Smooth muscle cell (in vitro differentiated cells): ENCODE measurements around the gene SWI5. TPM values are rescaled to one million over a fixed set of nuclear protein-coding genes. Genes with fewer than 3 reads are reported as not detected.

Source experiments
- DNase-seq: peaks from one replicate; lab custom pipeline; 2025; ENCODE audit not compliant: unreplicated experiment; lab: John Stamatoyannopoulos, UW
- H2AFZ ChIP-seq: fragments of 200-600 bp; sonication (generic); 2 replicates; pipeline ENCODE4 v1.6.0; 2016; ENCODE audit warnings: antibody characterized with exemption, low read depth, mild to moderate bottlenecking
- H3F3A ChIP-seq: fragments of 200-600 bp; sonication (generic); 2 replicates; pipeline ENCODE4 v1.6.0; 2017; ENCODE audit warnings: antibody characterized with exemption, low read depth
- H3K27ac ChIP-seq: fragments of 200-600 bp; sonication (generic); 2 replicates; pipeline ENCODE4 v1.5.1; 2016; ENCODE audit warnings: low read depth, mild to moderate bottlenecking
- H3K27me3 ChIP-seq: fragments of 200-600 bp; sonication (generic); 2 replicates; pipeline ENCODE4 v1.6.1; 2016; ENCODE audit warnings: low read depth, mild to moderate bottlenecking
- H3K36me3 ChIP-seq: fragments of 200-600 bp; sonication (generic); 2 replicates; pipeline ENCODE4 v1.5.1; 2016; ENCODE audit warnings: low read depth
- H3K4me1 ChIP-seq: fragments of 200-600 bp; sonication (generic); 2 replicates; pipeline ENCODE4 v1.5.1; 2016; ENCODE audit warnings: low read depth
- H3K4me2 ChIP-seq: fragments of 200-600 bp; sonication (generic); 2 replicates; pipeline ENCODE4 v1.6.0; 2016; ENCODE audit warnings: mild to moderate bottlenecking
- H3K4me3 ChIP-seq: fragments of 200-600 bp; sonication (generic); 2 replicates; pipeline ENCODE4 v1.5.1; 2016; ENCODE audit warnings: mild to moderate bottlenecking
- H3K79me2 ChIP-seq: fragments of 200-600 bp; sonication (generic); 2 replicates; pipeline ENCODE4 v1.6.0; 2016; ENCODE audit warnings: low read depth, mild to moderate bottlenecking
- H3K9ac ChIP-seq: fragments of 200-600 bp; sonication (generic); 2 replicates; pipeline ENCODE4 v1.6.0; 2016; ENCODE audit warnings: low read depth
- H3K9me3 ChIP-seq: fragments of 200-600 bp; sonication (generic); replicated peaks from 2 replicates; pipeline ENCODE4 v1.5.1; 2016; ENCODE audit warnings: low read depth
- H4K20me1 ChIP-seq: fragments of 200-600 bp; sonication (generic); 2 replicates; pipeline ENCODE4 v1.6.0; 2016; ENCODE audit warnings: low read depth
- CTCF ChIP-seq: fragments of 200-600 bp; sonication (generic); IDR thresholded peaks from 2 replicates; pipeline ENCODE4 v1.5.1; 2017; ENCODE audit warnings: borderline replicate concordance, mild to moderate bottlenecking, antibody characterized with exemption; ENCODE audit not compliant: insufficient read depth, poor library complexity, severe bottlenecking
- WGBS: methylation state at CpG from one replicate; pipeline ENCODE4 v1.1.7; 2016; ENCODE audit warnings: low lambda C conversion rate; 5-methylcytosine and 5-hydroxymethylcytosine counted together
- polyA plus RNA-seq: library from polyadenylated mRNA; unstranded; fragments of >200 nt; fragmentation: Nextera tagmentation; extraction: Ambion mirVana; gene quantifications from 2 replicates; pipeline ENCODE4 v1.2.1, GENCODE V29; 2016
- total RNA-seq: library from RNA; depleted of rRNA; stranded (reverse); fragments of >200 nt; gene quantifications from 2 replicates; pipeline ENCODE4 v1.2.3, GENCODE V29; 2014

Gene SWI5
- total and polyA plus RNA-seq, 2 experiments from 2014 or later = 47.1 to 77.2 TPM

GRCh38 chr9:128280084-128280622 is 4.1 kb downstream of the SWI5 start:
- DNase-seq = no peak
- H3K9me3 ChIP-seq = no peaks in the 10 kb centered on the region
- no peak overlapping the region for H3K9ac ChIP-seq
- peaks cover 6% of the 10 kb centered on the region for H3K4me1 ChIP-seq
- H2AFZ ChIP-seq = no peak overlapping the region
- no peaks in the 10 kb centered on the region for H3K27me3 ChIP-seq
- H3K4me3 ChIP-seq = no peak overlapping the region
- WGBS = 93% methylated on average over 5 of the region's 5 CpGs
- no peak for TF ChIP-seq CTCF
- no peak overlapping the region for H3K4me2 ChIP-seq
- no peak overlapping the region for H3K27ac ChIP-seq
- no peaks in the 10 kb centered on the region for H3F3A ChIP-seq
- H3K36me3 ChIP-seq = no peaks in the 10 kb centered on the region
- no peaks in the 10 kb centered on the region for H4K20me1 ChIP-seq
- H3K79me2 ChIP-seq = peaks cover 20% of the 10 kb centered on the region

- Histone ChIP-seq H3K27ac (no peak overlapping the region), H3K4me3 (no peak overlapping the region), H3K4me1 (no peaks in the 10 kb centered on the region), H2AFZ (no peak overlapping the region), H4K20me1 (no peaks in the 10 kb centered on the region), H3K9ac (no peak overlapping the region), H3K9me3 (no peaks in the 10 kb centered on the region), H3K4me2 (no peak overlapping the region), H3F3A (no peaks in the 10 kb centered on the region), H3K79me2 (peaks cover 1% of the 10 kb centered on the region), H3K27me3 (no peaks in the 10 kb centered on the region), H3K36me3 (no peaks in the 10 kb centered on the region)
- WGBS = 95% methylated on average over 6 of the region's 6 CpGs
- TF ChIP-seq CTCF = no peak
- no peak for DNase-seq
These were observed 6.4 kb downstream of the SWI5 start for GRCh38 chr9:128282500-128282899.

- no peak for TF ChIP-seq CTCF
- Histone ChIP-seq H3K9me3 (no peaks in the 10 kb centered on the region), H3K79me2 (no peaks in the 10 kb centered on the region), H3K27me3 (no peaks in the 10 kb centered on the region), H3K4me2 (no peak overlapping the region), H2AFZ (no peak overlapping the region), H3K36me3 (no peaks in the 10 kb centered on the region), H4K20me1 (no peaks in the 10 kb centered on the region), H3K27ac (no peak overlapping the region), H3K9ac (no peak overlapping the region), H3K4me1 (no peaks in the 10 kb centered on the region), H3K4me3 (no peak overlapping the region), H3F3A (no peaks in the 10 kb centered on the region)
- no peak for DNase-seq
- WGBS = 98% methylated on average over 12 of the region's 12 CpGs
These were observed 9.1 kb downstream of the SWI5 start for GRCh38 chr9:128285033-128285784.

DNA sequence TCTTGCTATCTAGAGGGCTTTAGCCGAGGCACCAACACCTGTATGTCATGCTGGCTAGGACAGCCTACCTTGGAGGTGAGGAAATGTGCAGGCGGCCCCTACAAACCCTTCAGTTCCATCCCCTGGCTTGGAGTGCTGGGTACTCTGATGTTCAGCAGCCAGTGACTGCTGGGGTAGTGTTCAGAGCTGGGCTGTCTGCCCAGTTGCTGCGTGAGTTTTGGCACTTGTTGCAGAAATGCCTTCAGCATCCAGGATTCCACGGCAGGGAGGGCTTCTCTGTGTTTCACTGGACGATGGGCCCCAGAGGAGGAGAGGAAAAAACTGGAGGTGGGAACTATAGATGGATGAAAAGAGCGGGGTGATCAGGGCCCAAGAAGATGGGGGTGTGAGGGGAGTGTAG is 10.4 kb downstream of the SWI5 start:
- H3K4me1 ChIP-seq = no peaks in the 10 kb centered on the region
- H4K20me1 ChIP-seq = no peaks in the 10 kb centered on the region
- H2AFZ ChIP-seq = no peak overlapping the region
- no peaks in the 10 kb centered on the region for H3K9me3 ChIP-seq
- H3K27me3 ChIP-seq = no peaks in the 10 kb centered on the region
- no peak for TF ChIP-seq CTCF
- H3K4me3 ChIP-seq = no peak overlapping the region
- no peaks in the 10 kb centered on the region for H3K79me2 ChIP-seq
- no peak overlapping the region for H3K9ac ChIP-seq
- no peaks in the 10 kb centered on the region for H3K36me3 ChIP-seq
- no peak for DNase-seq
- H3K27ac ChIP-seq = no peak overlapping the region
- H3K4me2 ChIP-seq = no peak overlapping the region
- no peaks in the 10 kb centered on the region for H3F3A ChIP-seq
- 95% methylated on average over 6 of the region's 6 CpGs for WGBS
